ENCODE results near the gene TXNRD1. TPM values are rescaled to one million over a fixed set of nuclear protein-coding genes. Genes with fewer than 3 reads are reported as not detected.

Gene TXNRD1
- polyA plus RNA-seq, 1 experiment: 673 TPM

DNA sequence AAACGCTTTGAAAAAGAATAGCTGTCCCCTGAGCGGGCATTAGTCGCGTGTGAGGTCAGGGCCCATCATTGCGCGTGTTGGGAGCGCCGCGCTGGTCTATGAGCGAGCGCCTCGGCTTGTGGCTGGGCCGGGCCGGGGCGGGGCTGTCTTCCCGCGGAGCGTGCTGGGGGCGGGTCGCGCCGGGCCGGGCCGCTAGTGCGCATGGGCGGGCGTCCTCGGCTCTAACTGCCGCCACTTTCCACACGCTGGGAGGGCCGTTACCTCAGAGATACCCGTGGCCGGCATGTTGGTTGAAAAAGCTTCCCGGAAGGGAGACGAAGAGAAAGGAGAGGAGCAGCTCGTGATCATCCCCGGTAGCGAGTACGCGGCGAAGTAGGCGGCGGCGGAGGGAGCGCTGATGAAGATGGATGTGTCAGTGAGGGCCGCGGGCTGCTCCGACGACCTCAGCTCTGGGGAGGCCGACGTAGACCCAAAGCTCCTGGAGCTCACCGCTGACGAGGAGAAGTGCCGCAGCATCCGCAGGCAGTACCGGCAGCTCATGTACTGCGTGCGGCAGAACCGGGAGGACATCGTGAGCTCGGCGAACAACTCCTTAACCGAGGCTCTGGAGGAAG is 88.1 kb downstream of the TXNRD1 start, which contains the start of gene EID3:
Gene EID3, plus strand, starts transcription at position 202 of the 614 bp plus-strand sequence. Its CDS starts 196 bp downstream, at position 398.
- TF ChIP-seq, protein P1, sequence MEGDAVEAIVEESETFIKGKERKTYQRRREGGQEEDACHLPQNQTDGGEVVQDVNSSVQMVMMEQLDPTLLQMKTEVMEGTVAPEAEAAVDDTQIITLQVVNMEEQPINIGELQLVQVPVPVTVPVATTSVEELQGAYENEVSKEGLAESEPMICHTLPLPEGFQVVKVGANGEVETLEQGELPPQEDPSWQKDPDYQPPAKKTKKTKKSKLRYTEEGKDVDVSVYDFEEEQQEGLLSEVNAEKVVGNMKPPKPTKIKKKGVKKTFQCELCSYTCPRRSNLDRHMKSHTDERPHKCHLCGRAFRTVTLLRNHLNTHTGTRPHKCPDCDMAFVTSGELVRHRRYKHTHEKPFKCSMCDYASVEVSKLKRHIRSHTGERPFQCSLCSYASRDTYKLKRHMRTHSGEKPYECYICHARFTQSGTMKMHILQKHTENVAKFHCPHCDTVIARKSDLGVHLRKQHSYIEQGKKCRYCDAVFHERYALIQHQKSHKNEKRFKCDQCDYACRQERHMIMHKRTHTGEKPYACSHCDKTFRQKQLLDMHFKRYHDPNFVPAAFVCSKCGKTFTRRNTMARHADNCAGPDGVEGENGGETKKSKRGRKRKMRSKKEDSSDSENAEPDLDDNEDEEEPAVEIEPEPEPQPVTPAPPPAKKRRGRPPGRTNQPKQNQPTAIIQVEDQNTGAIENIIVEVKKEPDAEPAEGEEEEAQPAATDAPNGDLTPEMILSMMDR (IDR thresholded peaks at IDR 0.05; ENCODE audit: low read depth, low read length): no peak
- Histone ChIP-seq H3K4me3 (ENCODE audit: low read depth, low read length) (peak within 1 kb of the TSS; percentile 58), H3K9me3 (ENCODE audit: control insufficient read depth, insufficient read depth, low read length) (no peaks in the 10 kb centered on the region; the same call in 1 of the 2 replicates), H3K27ac (ENCODE audit: low read depth, low read length) (peak within 1 kb of the TSS; percentile 71), H3K27me3 (ENCODE audit: control insufficient read depth, insufficient read depth, low read length) (no peaks in the 10 kb centered on the region)
- ChIA-PET POLR2A (interaction anchor here (0.6 to 3.2 kb wide), 6 partner anchors 12 to 165 kb away, joined by 3 to 12 read pairs (median 4); partner anchors contain the start of gene NFYB), CTCF (interaction anchor here (0.5 to 1.5 kb wide), 3 partner anchors 88 to 194 kb away, joined by 3 to 6 read pairs (median 3); no protein-coding TSS in a partner anchor)
- DNase-seq (ENCODE audit: low read depth, low spot score): no peak

DNA sequence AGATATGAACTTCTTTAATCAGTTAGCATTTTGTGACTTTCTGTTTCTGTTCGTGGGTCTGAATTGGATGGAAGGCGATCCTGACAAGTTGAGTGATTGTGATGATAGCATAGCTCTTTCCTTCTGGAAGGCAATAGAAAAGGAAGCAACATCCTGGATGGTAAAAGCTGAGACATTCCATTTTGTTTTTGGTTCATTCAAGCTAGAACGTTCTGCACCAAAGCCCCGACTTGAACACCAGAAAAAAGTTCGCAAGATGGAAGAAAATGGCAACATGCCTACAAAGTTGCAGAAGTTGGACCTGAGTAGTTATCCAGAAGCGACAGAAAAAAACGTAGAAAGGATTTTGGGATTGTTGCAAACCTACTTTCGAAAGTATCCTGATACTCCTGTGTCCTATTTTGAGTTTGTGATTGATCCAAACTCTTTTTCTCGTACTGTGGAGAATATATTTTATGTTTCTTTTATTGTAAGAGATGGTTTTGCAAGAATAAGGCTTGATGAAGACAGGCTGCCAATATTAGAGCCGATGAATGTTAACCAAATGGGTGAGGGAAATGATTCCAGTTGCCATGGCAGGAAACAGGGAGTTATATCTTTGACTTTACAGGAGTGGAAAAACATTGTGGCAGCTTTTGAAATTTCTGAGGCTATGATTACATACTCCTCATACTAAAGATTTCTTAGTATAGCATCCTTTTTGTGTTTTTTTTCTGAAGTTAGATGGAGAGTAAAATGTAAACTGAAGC is 88.9 kb downstream of the TXNRD1 start:
- DNase-seq (ENCODE audit: low read depth, low spot score): no peak
- ChIA-PET POLR2A (interaction anchor here (0.9 to 1.1 kb wide), 2 partner anchors 11 to 166 kb away, joined by 3 read pairs; partner anchors contain the start of gene NFYB), CTCF (interaction anchor here (0.5 to 1.5 kb wide), 2 partner anchors 88 to 90 kb away, joined by 3 to 6 read pairs; no protein-coding TSS in a partner anchor)
- H3K27me3 ChIP-seq (ENCODE audit: control insufficient read depth, insufficient read depth, low read length): no peaks in the 10 kb centered on the region
- H3K27ac ChIP-seq (ENCODE audit: low read depth, low read length): peak overlapping the region; percentile 63
- TF ChIP-seq, protein P1 (IDR thresholded peaks at IDR 0.05; ENCODE audit: low read depth, low read length): no peak
- no peaks in the 10 kb centered on the region; the same call in 1 of the 2 replicates for H3K9me3 ChIP-seq (ENCODE audit: control insufficient read depth, insufficient read depth, low read length)
- peak overlapping the region; percentile 58 for H3K4me3 ChIP-seq (ENCODE audit: low read depth, low read length)

DNA sequence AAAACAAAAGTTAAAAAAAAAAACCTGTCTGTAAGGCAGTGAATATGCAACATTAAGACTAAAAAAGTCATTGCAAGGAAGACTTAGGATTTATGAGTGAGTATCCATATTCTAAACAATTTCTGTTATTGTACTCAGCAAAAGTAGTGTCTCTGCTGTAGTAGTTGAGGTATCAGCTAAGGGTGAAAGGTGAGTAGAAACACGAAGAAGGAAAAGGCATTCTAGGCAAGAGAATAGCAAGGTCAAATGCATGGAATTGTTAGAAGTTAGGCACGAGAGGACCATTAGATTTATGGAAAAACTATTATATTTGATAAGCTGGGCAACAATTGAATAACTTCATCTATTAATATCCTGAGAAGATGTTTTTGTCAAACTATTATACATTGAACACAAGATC is 89.8 kb downstream of the TXNRD1 start:
- POLR2A ChIA-PET: interaction anchor here (2.4 kb wide), 1 partner anchor 18 kb away, joined by 11 read pairs; no protein-coding TSS in a partner anchor
- TF ChIP-seq, protein P1 (IDR thresholded peaks at IDR 0.05; ENCODE audit: low read depth, low read length): no peak
- Histone ChIP-seq H3K4me3 (ENCODE audit: low read depth, low read length) (no peak overlapping the region), H3K9me3 (ENCODE audit: control insufficient read depth, insufficient read depth, low read length) (no peaks in the 10 kb centered on the region; the same call in 1 of the 2 replicates), H3K27me3 (ENCODE audit: control insufficient read depth, insufficient read depth, low read length) (no peaks in the 10 kb centered on the region), H3K27ac (ENCODE audit: low read depth, low read length) (no peak overlapping the region)
- CTCF ChIA-PET: interaction anchor here (0.5 kb wide), 1 partner anchor 101 kb away, joined by 7 read pairs; no protein-coding TSS in a partner anchor
- DNase-seq (ENCODE audit: low read depth, low spot score): no peak

DNA sequence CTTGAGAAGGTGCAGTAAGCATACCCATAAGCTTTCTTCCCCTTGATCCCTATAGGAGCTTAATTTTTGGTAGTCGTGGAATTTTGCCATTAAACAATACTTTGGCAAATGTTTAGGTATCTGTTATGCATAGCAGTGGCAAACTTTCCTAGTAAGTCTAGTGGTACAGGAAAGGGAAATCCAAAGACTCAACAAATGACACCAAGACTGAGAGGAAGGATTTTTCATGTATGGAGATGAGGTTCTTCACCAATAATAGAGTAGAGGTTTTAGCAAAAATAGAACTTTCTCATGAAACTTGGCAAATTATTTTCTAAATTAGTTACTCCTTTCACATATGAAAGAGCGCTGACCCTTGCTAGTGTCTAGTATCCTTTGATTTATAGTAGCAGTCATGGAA is 90.8 kb downstream of the TXNRD1 start:
- POLR2A ChIA-PET: interaction anchor here (0.6 to 2.4 kb wide), 3 partner anchors 19 to 61 kb away, joined by 4 to 11 read pairs (median 6); no protein-coding TSS in a partner anchor
- TF ChIP-seq, protein P1 (IDR thresholded peaks at IDR 0.05; ENCODE audit: low read depth, low read length): no peak
- CTCF ChIA-PET: interaction anchor here (1.2 kb wide), 1 partner anchor 13 kb away, joined by 3 read pairs; no protein-coding TSS in a partner anchor

More for the DNA sequence above, 90.8 kb downstream of the TXNRD1 start:
- Histone ChIP-seq H3K27ac (ENCODE audit: low read depth, low read length) (peak overlapping the region; percentile 25), H3K4me3 (ENCODE audit: low read depth, low read length) (no peak overlapping the region), H3K9me3 (ENCODE audit: control insufficient read depth, insufficient read depth, low read length) (no peaks in the 10 kb centered on the region; the same call in 1 of the 2 replicates), H3K27me3 (ENCODE audit: control insufficient read depth, insufficient read depth, low read length) (no peaks in the 10 kb centered on the region)
- DNase-seq (ENCODE audit: low read depth, low spot score): no peak
